ENCODE data around the gene CARHSP1.

DNA sequence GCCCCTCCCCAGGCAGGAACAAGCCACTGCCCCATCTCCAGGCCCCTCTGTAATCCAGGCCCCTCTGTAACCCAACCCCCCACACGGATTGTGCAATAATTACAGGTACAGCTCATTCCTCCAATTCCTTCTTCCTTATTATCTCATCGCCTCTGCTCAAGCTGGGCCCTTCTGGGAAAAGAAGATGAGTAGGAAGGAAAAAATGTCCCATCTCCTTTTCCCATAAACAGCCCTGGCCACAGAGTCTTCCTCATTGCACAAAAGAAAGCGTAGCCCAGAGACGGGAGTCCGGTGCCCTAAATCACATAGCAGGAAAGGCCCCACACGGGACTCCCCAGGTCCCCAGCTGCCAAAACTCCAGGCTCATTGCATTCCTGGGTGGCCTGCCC is 9.7 kb upstream of the CARHSP1 start:
- no peak for TF ChIP-seq POLR2A (IDR thresholded peaks at IDR 0.05)
- TF ChIP-seq, protein P1, sequence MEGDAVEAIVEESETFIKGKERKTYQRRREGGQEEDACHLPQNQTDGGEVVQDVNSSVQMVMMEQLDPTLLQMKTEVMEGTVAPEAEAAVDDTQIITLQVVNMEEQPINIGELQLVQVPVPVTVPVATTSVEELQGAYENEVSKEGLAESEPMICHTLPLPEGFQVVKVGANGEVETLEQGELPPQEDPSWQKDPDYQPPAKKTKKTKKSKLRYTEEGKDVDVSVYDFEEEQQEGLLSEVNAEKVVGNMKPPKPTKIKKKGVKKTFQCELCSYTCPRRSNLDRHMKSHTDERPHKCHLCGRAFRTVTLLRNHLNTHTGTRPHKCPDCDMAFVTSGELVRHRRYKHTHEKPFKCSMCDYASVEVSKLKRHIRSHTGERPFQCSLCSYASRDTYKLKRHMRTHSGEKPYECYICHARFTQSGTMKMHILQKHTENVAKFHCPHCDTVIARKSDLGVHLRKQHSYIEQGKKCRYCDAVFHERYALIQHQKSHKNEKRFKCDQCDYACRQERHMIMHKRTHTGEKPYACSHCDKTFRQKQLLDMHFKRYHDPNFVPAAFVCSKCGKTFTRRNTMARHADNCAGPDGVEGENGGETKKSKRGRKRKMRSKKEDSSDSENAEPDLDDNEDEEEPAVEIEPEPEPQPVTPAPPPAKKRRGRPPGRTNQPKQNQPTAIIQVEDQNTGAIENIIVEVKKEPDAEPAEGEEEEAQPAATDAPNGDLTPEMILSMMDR (IDR thresholded peaks at IDR 0.05) = no peak
